Anterior cingulate cortex (tissue), 58 donors: ENCODE results near the gene SSUH2.

ENCODE experiments used
- DNase-seq, 58 donors: peaks; one replicate each; lab custom pipeline; 2025; lab: John Stamatoyannopoulos, UW

SSUH2 gene

GRCh38 chr3:8621872-8622271 lies 22.7 kb downstream of the SSUH2 start:
- no peak for DNase-seq

- no peak for DNase-seq
Observed at GRCh38 chr3:8621141-8621540, 23.5 kb downstream of the SSUH2 start.

- DNase-seq, result no peak
Observed at GRCh38 chr3:8619548-8619947, 25.1 kb downstream of the SSUH2 start.

GRCh38 chr3:8618950-8619349 lies 25.6 kb downstream of the SSUH2 start:
- no peak for DNase-seq

- DNase-seq, result no peak
Observed at GRCh38 chr3:8617921-8618320, 26.7 kb downstream of the SSUH2 start.

GRCh38 chr3:8610951-8611350 lies 33.6 kb downstream of the SSUH2 start:
- no peak for DNase-seq

GRCh38 chr3:8608791-8609467 lies 35.7 kb downstream of the SSUH2 start:
- DNase-seq, result no peak

- DNase-seq, result no peak
Observed at GRCh38 chr3:8608041-8608790, 36.4 kb downstream of the SSUH2 start.

- DNase-seq, result peak in 32 of 58 donors; percentile 4 to 55 (median 17)
Observed at GRCh38 chr3:8607234-8608040, 37.2 kb downstream of the SSUH2 start.

- no peak for DNase-seq
Observed at GRCh38 chr3:8606701-8607231, 37.8 kb downstream of the SSUH2 start.

GRCh38 chr3:8604988-8605387 lies 39.6 kb downstream of the SSUH2 start:
- DNase-seq, result no peak

GRCh38 chr3:8604006-8604405 lies 40.6 kb downstream of the SSUH2 start:
- no peak for DNase-seq

GRCh38 chr3:8603115-8603710 lies 41.4 kb downstream of the SSUH2 start:
- DNase-seq, result no peak

GRCh38 chr3:8600457-8600856 lies 44.1 kb downstream of the SSUH2 start:
- no peak for DNase-seq

GRCh38 chr3:8599146-8599545 lies 45.5 kb downstream of the SSUH2 start:
- no peak for DNase-seq

- DNase-seq, result no peak
Observed at GRCh38 chr3:8597219-8597853, 47.3 kb downstream of the SSUH2 start.

- no peak for DNase-seq
Observed at GRCh38 chr3:8596321-8597218, 48.0 kb downstream of the SSUH2 start.

- DNase-seq, result peak in 47 of 58 donors; percentile 4 to 92 (median 49)
Observed at GRCh38 chr3:8595695-8596115, 48.9 kb downstream of the SSUH2 start.

GRCh38 chr3:8595252-8595651 lies 49.3 kb downstream of the SSUH2 start:
- DNase-seq, result no peak
